ENCODE measurements around the gene TNS4. TPM values are rescaled to one million over a fixed set of nuclear protein-coding genes. Genes with fewer than 3 reads are reported as not detected.
A peak's percentile ranks its signal among the peaks of the same experiment; 100 is the strongest.

Gene TNS4
- total RNA-seq, 1 donor from 2014 or later = not detected

DNA sequence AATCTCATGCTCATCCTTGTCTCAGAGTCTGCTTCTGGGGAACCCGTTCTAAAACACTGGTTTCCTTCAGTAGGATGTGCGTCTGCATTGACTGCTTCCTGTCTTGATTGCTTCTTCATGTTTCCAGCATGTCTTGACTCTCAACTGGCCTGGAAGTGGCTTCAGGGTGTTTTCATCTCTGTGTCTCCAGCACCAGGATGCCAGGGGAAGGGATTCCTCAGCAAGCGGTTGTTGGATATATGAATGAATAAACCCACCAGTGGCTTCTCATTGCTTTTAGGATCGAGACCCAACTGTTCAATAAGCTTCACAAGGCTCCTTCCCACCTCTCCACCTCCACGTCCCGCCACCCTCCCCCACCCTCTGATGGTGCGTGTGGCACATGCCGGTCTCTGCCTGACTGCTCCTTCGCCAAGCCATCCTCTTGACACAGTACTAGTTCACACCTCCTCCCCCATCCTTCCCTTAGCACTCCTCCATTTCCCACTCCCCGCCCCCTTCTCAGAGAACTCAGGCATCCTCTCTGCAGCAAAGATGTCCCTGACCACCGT lies 14.1 kb upstream of the TNS4 start:
- no peak for DNase-seq

GRCh38 chr17:40515011-40515410 lies 13.6 kb upstream of the TNS4 start:
- no peak for DNase-seq

DNA sequence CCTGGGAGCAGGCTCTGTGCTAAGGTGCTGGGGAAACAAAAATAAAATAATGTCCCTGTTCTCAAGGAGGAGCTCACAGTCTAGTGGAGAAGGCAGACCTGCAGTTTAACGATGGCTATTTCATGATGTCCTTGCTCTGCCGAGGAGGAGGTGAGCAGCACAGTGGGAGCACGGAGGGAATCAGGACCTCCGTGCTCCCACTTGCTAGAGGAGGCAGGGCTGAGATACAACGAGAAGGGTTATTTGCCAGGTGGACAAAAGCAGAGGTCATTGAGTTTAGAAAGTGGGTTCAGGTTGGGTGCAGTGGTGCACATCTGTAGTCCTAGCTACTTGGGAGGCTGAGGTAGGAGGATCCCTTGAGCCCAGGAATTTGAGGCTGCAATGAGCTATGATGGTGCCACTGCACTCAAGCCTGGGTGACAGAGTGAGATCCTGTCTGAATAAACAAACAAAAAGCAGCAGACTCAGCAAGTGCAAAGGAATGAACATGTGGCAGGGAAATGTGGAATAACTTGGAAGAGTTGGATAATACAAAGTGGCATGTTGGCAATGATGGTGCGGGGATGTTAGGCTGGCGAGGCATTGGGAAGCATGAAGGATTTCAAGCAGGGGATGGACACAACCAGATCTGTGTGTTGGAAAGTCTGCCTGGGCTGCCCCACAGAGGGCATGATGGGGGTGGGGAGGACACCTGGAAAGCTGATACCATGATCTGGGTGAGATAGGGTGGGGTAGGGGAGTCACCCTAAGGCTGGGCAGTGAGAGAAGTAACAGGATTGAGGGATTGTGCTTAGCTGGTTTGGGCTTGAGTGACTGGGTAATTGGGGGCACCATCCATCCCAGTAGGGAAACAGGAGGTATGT lies 12.8 kb upstream of the TNS4 start:
- no peak for DNase-seq

DNA sequence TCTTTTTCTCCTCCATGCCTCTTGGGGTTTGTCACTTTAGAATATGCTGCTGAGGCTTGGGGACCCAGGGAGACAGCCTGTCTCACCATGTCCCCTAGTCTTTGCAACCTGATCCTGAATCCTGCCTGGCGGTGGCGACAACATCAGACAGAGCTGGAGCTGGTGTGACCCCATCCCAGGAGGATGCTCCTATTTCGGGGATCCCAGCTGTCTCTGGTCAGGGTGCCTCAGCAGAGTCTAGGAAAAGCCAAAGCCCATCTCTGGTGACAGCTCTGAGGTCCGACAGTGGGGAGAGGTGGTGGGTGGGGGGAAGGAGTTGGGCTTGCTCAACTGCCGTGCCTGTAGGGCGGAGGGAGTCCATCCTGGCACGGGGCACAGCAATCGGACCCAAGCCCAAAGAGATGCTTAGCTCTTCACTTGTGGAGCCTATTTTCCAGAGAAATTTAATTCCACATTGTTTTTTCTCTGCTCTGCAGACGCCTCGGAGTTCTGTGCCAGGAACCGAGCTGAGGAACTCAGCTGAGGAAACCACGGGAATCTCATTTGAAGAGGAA lies 10.3 kb upstream of the TNS4 start:
- no peak for DNase-seq

DNA sequence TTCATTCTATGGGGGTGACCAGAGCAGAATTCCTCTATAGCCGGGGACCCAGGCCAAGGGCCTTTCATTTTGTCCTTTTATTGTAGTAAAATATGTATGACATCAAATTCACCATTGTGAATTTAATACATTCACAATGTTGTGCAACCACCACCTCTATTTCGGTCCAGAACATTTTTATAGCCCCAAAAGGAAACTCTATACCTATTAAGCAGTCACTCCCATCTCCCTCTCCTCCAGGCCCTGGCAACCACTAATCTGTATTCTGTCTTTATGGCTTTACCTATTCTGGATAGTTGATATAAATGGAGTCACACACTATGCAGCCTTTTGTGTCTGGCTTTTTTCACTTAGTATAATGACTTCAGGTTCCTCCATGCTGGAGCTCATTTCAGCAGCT lies 9.7 kb upstream of the TNS4 start:
- DNase-seq = no peak

GRCh38 chr17:40510328-40510648 lies 8.9 kb upstream of the TNS4 start:
- DNase-seq = no peak

GRCh38 chr17:40509626-40510327 lies 8.4 kb upstream of the TNS4 start:
- no peak for DNase-seq

DNA sequence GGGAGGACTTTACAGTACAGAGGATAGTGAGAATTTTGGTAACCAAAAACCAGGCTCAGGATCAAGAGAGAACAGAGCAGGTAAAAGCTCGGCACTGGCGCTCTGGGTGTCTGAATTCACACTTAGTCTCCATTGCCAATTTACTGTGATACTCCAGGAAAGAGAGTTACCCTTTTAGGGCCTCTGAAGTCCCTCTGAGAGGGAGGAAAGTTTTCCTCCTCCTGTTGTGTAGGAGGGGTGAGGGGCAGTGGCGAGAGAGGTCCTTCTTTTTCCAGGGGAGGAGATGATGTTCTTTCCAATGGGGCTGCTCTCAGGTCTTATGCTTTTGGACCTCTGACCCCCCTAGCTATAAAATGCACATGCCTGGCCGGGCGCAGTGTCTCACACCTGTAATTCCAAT lies 5.4 kb upstream of the TNS4 start:
- DNase-seq = no peak

DNA sequence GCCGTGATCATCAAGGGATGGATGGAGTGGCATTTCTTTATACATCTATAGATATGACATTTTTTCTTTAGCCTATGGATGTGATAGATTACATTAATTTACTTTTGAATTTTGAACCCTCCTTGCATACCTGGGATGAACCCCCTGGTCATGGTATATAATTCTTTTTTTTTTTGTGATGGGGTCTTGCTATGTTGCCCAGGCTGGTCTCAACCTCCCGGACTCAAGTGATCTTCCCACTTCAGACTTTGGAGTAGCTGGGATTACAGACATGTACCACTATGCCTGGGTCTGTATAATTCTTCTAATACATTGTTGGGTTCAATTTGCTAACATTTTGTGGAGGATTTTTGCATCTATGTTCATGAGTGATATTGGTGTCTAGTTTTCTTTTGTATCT lies 1.7 kb upstream of the TNS4 start:
- no peak for DNase-seq

DNA sequence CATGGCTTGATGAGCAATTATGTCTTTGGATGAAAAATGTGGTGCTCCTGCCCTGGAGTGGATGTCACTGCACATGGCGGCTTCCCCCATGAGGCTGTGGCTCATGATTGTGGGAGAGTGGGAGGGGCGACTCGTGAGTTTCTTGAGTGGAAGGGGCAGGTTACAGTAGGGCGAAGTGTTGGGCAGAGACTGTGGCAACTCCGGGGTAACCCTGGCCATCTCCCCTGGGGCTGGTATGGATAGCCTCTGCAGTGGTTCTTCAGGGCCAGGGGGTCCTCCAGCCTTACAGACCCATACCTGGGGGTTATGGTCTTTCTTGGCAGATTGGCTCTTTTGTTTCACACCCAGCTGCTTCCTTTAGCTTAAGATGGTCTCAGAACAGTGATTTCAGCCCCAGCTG lies 1.3 kb upstream of the TNS4 start:
- no peak for DNase-seq

- DNase-seq = no peak
These were observed 714 bp downstream of the TNS4 start for GRCh38 chr17:40500709-40501108.

- DNase-seq = no peak
These were observed 1.2 kb downstream of the TNS4 start for GRCh38 chr17:40500190-40500589.

DNA sequence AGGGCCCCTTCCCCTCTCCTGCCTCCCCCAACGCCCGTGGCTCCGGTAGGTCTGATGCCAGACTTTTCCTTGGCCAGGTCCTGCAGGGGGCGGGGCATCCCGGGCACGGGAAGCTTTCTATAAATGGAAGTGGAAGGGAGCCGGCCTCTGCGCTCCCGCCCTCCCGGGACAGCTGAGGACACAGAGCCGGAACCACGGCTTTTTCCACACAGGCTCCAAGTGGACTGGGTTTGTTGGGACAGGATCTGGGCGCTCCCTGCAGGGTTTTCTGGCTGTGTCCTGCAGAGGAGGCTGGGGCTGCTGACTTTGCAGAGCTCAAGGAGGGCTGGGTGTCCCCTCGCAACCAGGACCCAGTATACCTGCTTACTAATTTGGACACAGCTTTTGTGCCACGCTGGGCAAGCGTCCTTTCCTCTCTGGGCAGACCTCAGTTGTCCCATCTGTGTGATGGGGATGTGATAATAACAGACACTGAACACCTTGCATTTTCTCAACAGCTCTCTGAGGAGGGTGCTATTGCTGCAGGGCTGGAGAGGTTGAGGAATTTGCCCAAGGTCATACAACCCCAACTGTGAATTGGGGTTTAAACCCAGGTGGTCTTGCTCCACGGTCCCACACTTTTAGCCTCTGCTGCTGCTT lies 1.8 kb downstream of the TNS4 start:
- DNase-seq = peak; percentile 65

DNA sequence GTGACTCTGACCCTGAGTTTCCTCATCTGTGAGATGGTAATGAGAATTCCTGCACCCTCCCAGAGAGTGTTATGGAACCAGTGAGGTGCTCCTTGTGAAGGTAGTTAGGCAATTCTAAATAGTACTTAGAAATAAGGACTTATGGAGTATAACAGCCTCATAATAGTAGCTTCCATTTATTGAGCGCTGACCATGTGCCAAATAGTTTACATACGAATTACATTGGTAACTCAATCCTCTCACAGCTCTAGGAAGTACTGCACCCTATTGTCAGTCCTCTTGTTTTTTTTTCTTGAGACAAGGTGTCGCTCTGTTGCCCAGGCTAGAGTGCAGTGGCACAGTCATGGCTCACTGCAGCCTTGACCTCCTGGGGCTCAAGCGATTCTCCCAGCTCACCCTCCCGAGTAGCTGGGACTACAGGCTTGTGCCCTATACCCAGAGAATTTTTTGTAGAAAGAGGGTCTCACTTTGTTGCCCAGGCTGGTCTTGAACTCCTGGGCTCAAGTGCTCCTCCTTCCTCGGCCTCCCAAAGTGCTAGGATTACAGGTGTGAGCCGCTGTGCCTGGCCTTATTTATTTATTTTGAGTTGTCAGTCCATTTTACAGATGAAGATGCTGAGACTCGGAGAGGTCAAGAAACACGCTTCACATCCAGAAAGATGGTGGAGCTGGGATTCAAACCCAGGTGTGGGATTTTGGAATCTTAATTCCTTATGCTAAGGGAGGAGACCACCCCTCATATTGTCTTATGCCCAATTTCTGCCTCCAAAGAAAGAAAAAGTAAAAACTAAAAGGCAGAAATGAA lies 2.9 kb downstream of the TNS4 start:
- DNase-seq = no peak

GRCh38 chr17:40497695-40498094 lies 3.7 kb downstream of the TNS4 start:
- no peak for DNase-seq

GRCh38 chr17:40496634-40497420 lies 4.6 kb downstream of the TNS4 start:
- DNase-seq = no peak

DNA sequence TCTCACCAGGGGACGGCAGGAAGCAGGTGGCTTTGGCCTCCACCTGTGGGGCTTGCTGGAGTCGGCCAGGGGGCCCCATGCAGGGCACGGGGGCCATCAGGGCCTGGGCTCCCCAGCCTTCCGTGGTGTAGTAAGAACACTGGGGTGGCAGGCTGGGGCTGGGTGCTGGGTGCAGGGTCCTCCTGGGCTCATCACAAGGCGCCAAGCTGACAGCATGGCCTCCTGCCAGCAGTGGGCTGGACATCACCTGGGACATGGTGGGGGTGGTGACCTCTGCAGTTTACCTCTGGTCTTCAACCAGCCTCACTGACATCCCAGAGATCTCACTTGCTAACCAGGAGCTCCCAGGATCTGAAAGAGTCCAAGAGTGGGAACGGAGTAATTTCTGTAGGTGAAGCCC lies 5.3 kb downstream of the TNS4 start:
- DNase-seq = no peak

- no peak for DNase-seq
These were observed 6.3 kb downstream of the TNS4 start for GRCh38 chr17:40495140-40495539.

DNA sequence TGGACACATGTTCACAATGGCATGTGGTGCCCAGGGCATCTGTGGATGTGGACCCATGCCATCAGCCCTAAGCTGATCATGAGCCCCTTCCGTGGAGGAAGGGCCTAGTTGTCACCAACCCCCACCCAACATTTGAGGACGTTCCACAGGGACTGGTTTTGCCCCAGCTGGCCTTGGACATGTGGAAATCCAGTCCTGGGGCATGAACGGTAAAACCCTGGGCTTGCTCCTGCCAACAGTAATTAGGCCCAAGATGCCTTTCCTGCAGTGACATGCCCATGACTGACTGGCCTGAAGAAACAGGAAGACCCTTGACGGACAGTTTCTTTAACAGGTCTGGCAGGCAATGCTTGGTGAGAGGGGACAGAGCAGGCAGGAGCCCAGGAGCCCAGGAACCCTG lies 7.7 kb downstream of the TNS4 start:
- no peak for DNase-seq

- DNase-seq = no peak
These were observed 9.9 kb downstream of the TNS4 start for GRCh38 chr17:40491486-40491885.

- DNase-seq = no peak
These were observed 10.4 kb downstream of the TNS4 start for GRCh38 chr17:40490982-40491381.

Data from dermis blood vessel endothelial cell (primary cell).